HG03064 (cell line): Measurements from ENCODE around the gene AGAP1.

Source experiments
- ATAC-seq: cut with Tn5 transposase; IDR thresholded peaks from one replicate; pipeline ENCODE4 v1.9.1; 2021; ENCODE audit warnings: low read depth; ENCODE audit not compliant: unreplicated experiment

AGAP1 gene

GRCh38 chr2:235647877-235648276 is 154.0 kb downstream of the AGAP1 start:
- ATAC-seq: no peak

- no peak for ATAC-seq
Measured at GRCh38 chr2:235649418-235649817, 155.6 kb downstream of the AGAP1 start.

- no peak for ATAC-seq
Measured at GRCh38 chr2:235651643-235652042, 157.8 kb downstream of the AGAP1 start.

- no peak for ATAC-seq
Measured at GRCh38 chr2:235654103-235654813, 160.4 kb downstream of the AGAP1 start.

- ATAC-seq: no peak
Measured at GRCh38 chr2:235658351-235659174, 164.7 kb downstream of the AGAP1 start.

GRCh38 chr2:235659767-235660322 is 166.0 kb downstream of the AGAP1 start:
- no peak for ATAC-seq

- ATAC-seq: no peak
Measured at GRCh38 chr2:235660484-235661082, 166.7 kb downstream of the AGAP1 start.

- ATAC-seq: no peak
Measured at GRCh38 chr2:235661167-235661937, 167.5 kb downstream of the AGAP1 start.

GRCh38 chr2:235661952-235662351 is 168.1 kb downstream of the AGAP1 start:
- ATAC-seq: no peak

- no peak for ATAC-seq
Measured at GRCh38 chr2:235663875-235664274, 170.0 kb downstream of the AGAP1 start.

GRCh38 chr2:235665661-235666212 is 171.9 kb downstream of the AGAP1 start:
- no peak for ATAC-seq

- no peak for ATAC-seq
Measured at GRCh38 chr2:235666213-235666781, 172.5 kb downstream of the AGAP1 start.

GRCh38 chr2:235668782-235669181 is 174.9 kb downstream of the AGAP1 start:
- ATAC-seq: no peak

- no peak for ATAC-seq
Measured at GRCh38 chr2:235669269-235669831, 175.5 kb downstream of the AGAP1 start.

- no peak for ATAC-seq
Measured at GRCh38 chr2:235669983-235670962, 176.4 kb downstream of the AGAP1 start.

GRCh38 chr2:235670974-235671787 is 177.3 kb downstream of the AGAP1 start:
- ATAC-seq: no peak

- ATAC-seq: no peak
Measured at GRCh38 chr2:235672720-235673119, 178.9 kb downstream of the AGAP1 start.
